HG03280 (cell line): ENCODE measurements around the gene FGF3.

ENCODE experiments used
- ATAC-seq: cut with Tn5 transposase; IDR thresholded peaks from one replicate; pipeline ENCODE4 v1.9.1; 2021; ENCODE audit warnings: mild to moderate bottlenecking, moderate library complexity; ENCODE audit not compliant: unreplicated experiment

The FGF3 gene

GRCh38 chr11:69844396-69844795, 25.2 kb upstream of the FGF3 start:
- no peak for ATAC-seq

GRCh38 chr11:69843529-69843921, 24.3 kb upstream of the FGF3 start:
- ATAC-seq, result no peak

- ATAC-seq, result no peak
Measured at GRCh38 chr11:69842746-69843528, 23.7 kb upstream of the FGF3 start.

- no peak for ATAC-seq
Measured at GRCh38 chr11:69841859-69842698, 22.9 kb upstream of the FGF3 start.

GRCh38 chr11:69841170-69841858, 22.1 kb upstream of the FGF3 start:
- ATAC-seq, result no peak

GRCh38 chr11:69840371-69841169, 21.4 kb upstream of the FGF3 start:
- ATAC-seq, result no peak

- ATAC-seq, result no peak
Measured at GRCh38 chr11:69839516-69839915, 20.3 kb upstream of the FGF3 start.

GRCh38 chr11:69837791-69838190, 18.6 kb upstream of the FGF3 start:
- no peak for ATAC-seq

GRCh38 chr11:69836401-69836800, 17.2 kb upstream of the FGF3 start:
- no peak for ATAC-seq

- no peak for ATAC-seq
Measured at GRCh38 chr11:69834811-69835800, 15.9 kb upstream of the FGF3 start.

- no peak for ATAC-seq
Measured at GRCh38 chr11:69834251-69834650, 15.0 kb upstream of the FGF3 start.

GRCh38 chr11:69832561-69833413, 13.6 kb upstream of the FGF3 start:
- ATAC-seq, result no peak

- ATAC-seq, result no peak
Measured at GRCh38 chr11:69831985-69832384, 12.8 kb upstream of the FGF3 start.

GRCh38 chr11:69830086-69830485, 10.9 kb upstream of the FGF3 start:
- ATAC-seq, result no peak

GRCh38 chr11:69828971-69829344, 9.7 kb upstream of the FGF3 start:
- no peak for ATAC-seq

GRCh38 chr11:69828276-69828970, 9.2 kb upstream of the FGF3 start:
- no peak for ATAC-seq

GRCh38 chr11:69826773-69827172, 7.6 kb upstream of the FGF3 start:
- no peak for ATAC-seq

GRCh38 chr11:69825941-69826340, 6.7 kb upstream of the FGF3 start:
- no peak for ATAC-seq
